ENCODE data around the gene LMNA. TPM values are rescaled to one million over a fixed set of nuclear protein-coding genes. Genes with fewer than 3 reads are reported as not detected.
"Not testable (repeated sequence)": the region's sequence is repeated elsewhere in the genome, so short reads cannot be mapped to it uniquely, and the experiment has no call there.

Gene LMNA
- polyA plus RNA-seq, 10 donors: 244 to 379 (median 270) TPM

DNA sequence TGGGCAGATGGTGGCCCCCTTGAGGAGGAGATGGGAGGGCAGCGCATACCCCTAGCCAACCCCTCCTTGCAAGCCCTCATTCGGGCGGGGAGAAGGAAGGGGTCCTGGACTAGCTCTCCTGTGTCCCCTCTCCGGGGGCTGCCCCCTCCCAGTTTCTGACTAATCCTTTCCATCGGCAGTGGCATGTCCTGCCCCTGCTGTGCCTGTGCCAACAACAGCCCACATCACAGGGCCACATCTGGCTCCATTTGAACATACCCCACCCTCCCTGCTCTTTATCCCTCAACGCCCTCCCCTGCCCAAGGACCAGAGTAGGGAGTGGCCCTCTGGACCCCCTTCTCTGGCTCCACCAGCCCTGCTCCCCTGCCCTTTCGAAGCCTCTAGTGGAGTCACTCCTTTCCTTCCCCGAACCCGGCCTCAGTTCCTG is 11.0 kb upstream of the LMNA start:
- peak in 1 of 3 donors; percentile 82 for DNase-seq

DNA sequence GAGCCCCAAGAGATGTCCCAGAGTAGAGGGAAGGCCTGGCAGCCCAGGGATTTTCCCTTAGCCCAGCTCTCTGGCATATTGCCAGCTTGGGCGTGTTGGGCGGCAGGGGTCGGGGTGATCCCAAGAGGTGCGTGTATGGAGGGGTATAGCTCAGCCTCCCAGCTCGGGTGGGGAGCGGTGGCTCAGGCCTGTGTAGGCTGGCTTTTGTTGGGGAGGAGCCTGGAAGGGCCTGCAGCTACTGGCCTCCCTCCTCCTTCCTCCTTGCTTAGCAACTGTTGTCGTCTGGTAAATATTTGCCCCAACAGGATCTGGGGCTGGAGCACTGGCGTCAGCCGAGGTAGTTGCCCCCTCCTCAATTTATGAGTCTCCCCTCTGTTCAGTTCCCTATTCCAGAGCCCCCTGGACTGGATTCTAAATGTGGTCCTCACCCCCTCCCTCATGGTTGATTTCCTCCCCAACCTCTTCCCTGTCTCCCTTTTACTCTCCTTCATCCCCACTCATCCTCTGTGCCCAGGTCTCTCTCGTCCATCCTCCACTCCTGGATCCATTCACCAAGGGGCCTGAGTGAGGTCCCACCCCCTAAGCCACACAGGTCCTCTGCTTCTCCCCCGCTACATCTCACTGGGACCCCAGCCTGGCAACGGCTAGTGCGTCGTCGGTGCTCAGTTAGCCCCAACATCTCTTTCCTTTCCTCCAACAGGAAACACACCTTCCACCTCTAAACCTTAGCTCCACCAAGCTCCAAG is 10.3 kb upstream of the LMNA start:
- DNase-seq: peak; percentile 88 to 96 (median 92)

DNA sequence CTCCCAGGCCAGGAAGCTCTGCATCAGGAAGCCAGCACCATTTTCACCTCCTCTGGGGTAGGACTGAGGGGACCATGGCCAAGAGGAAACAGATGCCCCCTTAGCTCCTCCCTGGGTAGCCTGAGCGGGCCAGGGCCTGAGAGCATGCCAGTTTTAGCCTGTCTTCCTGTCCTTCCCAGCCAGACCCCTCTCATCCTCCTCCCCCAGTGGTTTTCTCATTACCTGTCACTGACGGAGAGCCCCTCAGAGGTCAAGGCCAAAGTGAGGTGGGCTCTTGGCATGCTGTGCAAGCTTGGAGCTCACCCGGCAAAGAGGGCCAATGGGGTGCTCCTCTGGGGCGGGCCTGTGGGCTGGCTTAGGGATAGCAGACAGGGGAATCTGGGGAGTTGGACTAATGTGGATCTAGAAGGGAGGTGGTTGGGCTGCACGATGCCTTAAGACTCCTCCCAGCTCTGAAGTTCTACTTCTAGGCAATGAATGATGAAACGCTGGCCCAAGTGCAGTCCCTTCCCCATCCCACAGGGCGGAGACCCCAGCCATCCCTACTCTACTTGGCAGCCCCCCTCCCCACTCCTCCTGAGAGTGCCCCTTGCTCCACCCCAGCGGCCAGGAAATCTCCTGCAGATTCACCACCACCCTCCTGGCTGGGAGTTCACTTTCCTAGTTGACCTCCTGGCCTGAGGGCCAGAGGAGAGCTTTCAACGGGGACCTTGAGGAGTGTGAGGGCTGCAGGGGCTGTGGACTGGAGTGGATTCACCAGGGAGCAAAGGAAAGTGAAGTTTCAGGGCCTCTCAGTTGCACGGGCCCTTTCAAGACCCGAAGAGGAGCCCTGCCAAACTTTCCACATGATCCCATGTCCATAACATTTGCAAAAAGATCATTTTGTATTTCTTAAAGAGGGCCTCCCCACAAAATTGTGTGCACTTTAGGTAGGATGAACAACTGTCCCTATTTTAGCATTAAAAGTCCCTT is 9.4 kb upstream of the LMNA start:
- DNase-seq: peak in 1 of 3 donors; percentile 86

DNA sequence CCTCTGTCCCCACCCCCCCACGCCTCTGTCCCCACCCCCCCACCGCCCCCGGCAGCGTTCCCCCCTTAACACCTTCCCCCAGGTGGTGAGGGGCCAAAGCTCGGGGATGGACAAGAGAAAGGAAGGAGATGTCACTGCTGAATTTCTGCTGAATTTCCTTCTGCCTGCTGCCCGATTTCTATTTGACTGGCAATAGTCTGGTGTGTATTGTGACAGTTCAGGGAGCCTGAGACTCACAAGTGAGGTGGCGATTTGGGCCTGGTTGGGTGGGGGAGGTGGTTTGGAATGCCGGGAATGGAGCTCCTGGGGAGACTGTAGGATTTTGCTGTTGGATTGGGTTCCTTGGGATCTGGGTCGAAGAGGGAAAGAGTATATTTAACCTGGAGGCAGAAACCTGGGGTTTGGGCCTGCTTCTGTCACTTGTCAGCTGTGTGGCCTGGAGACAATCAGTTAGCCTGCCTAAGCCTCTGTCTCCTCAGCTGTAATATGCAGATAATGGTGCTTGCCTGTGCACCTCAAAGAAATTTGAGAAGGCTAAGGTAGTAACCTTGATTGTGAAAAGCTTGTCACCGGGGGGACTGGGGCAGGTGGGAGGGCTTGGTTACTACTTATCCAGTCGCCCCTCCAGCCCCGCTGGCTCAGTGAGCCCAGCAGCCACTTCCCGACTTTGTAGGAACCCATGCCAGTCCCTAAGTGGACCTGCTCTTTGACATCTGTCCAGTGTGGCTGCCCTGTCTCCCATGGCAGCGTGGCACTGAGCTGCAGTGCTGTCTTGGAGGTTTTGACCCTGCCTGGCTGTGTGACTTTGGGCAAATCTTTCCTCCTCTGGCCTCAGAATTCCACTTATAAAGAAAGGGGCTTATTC is 7.7 kb upstream of the LMNA start:
- DNase-seq: peak in 1 of 3 donors; percentile 74

DNA sequence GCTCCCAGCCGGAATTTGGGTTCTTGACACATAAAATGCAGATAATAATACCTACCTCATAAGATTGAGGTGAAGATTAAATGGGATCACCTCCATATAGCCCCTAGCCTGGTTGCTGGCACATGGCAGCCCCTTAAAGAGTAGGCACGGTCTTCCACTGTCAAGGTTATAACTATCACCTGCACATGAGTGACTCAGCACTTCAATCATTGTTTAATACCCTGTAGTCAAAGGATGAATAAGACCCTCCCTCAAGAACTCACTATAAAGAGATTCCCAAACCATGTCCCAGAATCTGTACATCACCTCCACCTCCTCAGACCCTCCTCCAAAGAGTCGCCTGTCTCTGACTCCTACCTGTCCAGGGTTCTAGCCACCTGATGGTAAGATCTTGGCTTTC is 6.5 kb upstream of the LMNA start:
- DNase-seq: no peak

DNA sequence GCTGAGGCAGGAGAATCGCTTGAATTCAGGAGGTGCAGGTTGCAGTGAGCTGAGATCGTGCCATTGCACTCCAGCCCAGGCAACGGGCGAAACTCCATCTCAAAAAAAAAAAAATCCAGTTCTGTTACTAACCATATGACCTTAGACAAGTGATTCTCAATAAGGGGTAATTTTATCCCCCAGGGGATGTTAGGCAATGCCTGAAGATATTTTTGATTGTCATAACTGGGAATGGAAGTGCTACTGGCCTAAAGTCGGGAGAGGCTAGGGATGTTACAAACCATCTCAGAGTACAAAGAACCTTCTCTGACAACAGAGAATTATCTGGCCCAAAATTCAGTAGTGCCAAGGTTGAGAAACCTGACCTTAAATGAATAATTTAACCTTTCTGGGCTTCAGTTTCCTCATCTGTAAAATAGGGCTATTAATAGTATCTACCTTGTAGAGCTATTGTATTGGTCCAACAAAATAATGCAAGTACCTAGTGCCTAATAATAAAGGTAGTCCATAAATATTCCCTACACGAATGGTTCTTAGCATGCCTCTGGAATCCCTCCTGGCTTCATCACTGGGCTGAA is 5.8 kb upstream of the LMNA start:
- no peak for DNase-seq

DNA sequence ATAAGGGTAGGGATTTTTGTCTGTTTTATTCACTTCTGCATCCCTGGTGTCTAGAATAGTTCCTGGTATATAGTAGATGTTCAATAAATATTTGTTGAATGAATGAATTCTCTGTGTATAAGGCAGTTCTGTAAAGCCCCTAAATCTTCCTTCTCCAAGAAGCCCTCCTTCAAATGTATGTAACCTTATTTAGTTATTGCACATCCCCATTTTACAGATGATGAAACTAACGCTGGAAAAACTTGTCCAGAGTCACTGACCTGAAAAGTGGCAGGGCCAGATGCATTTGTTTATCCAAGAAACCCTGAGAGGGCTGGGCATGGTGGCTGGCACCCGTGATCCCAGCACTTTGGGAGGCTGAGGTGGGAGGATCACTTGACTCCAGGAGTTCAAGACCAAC is 4.3 kb upstream of the LMNA start:
- no peak for DNase-seq

DNA sequence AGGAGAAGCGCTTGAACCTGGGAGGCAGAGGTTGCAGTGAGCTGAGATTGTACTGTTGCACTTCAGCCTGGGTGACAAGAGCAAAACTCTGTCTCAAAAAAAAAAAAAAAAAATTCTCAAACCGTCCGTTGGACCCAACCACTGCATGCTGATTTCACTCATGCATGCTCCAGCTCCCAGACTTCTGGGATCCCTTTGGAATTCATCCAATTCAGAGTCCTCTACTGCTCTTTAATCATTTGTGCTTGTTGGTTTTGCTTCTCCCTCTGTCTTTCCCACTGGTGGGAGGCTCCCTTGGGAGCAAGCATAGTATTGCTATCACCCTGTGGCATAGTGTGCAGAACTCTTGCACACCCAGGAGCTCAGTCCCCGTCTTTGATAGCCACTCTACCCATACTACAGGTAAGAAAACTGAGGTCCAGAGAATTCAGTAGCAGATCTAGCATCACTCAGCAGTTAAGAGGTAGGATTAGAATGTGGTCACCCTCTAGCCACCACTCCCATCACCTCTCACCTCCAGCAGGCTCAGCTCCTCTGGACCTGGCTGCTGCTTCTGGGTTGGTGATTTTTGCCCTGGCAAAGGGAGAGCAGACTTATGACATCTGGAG is 3.1 kb upstream of the LMNA start:
- DNase-seq: no peak

DNA sequence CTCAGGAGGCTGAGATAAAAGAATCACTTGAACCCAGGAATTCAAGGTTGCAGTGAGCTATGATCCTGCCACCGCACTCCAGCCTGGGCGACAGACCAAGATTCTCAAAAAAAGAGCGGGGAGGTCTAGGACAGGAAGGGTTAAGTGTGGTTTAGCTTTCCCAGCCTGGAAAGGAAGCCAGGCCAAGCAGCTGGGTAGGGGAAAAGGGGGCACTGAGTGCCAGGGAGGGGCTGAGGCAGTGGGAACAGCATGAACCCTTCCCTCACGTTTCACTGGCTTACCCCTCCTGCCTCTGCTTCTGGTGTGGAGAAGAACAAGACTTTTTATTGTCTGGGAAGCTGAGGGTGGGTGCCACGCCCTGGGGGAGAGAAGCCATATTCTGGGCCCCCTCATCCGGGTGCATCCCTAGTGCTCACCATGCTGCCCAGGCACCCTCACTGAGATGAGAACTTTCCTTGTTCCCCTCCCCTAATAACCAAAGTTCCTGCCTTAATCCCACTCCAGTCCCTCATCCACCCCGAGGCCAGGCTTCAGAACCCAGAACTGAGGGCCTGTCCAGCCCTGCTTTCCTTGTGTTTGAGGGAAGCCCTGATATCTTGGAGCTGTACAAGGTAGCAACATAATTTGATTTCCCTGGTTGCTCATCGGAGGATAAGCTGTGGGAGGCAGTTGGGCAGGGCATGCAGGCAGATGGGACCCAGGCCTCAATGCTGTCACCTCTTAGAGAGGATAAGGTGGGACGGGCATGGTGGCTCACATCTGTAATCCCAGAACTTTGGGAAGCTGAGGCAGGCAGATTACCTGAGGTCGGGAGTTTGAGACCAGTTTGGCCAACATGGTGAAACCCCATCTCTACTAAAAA is 2.0 kb upstream of the LMNA start:
- peak in 1 of 3 donors; percentile 66 for DNase-seq

DNA sequence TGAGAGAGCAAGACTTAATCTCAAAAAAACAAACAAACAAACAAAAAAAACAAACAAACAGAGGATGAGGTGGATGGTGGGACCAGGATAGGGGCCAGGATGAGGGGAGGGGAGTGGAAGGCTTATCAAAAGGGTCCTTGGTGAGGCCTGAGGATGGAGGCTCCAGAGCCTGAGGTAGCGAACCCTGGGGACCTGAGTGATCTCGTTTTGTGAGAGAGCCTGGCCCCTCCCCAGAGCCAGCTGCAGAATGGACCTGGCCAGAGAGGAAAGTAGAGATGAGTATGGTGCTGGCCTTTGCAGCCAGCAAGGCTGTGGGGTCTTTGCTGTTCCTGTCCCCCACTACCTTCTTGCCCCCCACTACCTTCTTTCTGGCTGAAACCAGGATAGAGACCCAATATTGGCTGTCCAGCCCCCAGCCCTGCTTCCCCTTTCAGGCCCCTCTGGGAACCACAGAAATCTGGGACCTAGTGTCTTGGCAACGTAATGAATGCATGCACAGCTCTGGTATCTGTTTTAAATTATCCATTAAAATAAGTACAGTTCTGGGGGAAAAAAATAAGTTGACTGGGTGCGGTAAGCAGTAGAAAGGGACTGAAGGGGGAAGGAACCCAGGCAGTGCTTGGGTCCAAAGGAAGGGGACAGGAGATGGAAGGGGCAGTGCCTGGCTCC is 1.1 kb upstream of the LMNA start:
- DNase-seq: peak in 1 of 3 donors; percentile 84

DNA sequence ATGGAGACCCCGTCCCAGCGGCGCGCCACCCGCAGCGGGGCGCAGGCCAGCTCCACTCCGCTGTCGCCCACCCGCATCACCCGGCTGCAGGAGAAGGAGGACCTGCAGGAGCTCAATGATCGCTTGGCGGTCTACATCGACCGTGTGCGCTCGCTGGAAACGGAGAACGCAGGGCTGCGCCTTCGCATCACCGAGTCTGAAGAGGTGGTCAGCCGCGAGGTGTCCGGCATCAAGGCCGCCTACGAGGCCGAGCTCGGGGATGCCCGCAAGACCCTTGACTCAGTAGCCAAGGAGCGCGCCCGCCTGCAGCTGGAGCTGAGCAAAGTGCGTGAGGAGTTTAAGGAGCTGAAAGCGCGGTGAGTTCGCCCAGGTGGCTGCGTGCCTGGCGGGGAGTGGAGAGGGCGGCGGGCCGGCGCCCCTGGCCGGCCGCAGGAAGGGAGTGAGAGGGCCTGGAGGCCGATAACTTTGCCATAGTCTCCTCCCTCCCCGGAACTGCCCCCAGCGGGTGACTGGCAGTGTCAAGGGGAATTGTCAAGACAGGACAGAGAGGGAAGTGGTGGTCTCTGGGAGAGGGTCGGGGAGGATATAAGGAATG is 505 bp downstream of the LMNA start:
- peak in 1 of 3 donors; percentile 83 for DNase-seq

DNA sequence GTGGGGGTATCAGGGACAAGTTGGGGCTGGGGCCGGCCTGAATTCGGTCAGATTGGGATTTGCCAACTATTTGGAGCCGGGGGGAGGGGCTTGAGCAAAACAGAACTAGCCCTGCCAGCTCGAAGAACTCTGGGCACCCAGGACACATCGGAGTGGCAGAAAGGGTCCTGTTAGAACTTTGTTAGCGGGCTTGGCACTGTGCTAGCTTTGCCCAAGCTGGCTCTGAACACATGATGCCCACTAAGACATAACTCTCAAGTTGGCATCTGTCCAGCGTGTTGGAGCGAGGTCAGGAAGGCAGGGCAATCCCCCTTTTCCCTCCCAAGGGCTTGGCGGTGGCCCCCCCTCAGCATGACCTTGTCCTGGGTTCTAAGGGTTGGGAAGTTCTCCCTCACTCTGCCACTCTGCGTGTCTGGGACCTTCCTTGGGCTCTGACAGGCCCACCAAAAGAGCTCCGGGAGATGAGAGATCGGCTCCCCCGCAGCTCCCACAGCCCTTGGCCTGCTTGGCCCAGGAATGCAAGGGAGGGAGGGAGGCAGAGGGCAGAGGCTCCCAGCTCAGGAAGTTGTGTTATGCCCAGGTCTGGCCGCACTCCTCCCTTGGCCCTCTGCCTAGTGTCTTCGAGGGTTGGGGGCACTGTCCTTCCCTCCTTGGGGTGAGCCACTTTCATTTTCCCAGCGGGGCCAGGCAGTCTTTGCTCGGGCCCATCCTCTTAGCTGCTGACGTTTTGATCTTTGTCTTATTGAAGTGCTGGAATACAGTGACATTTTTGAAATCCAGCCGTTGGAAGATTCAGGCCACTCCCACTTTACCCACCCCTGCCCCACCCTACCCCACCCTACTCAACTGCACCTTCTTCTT is 1.2 kb downstream of the LMNA start:
- DNase-seq: peak in 2 of 3 donors; percentile 64 to 90

DNA sequence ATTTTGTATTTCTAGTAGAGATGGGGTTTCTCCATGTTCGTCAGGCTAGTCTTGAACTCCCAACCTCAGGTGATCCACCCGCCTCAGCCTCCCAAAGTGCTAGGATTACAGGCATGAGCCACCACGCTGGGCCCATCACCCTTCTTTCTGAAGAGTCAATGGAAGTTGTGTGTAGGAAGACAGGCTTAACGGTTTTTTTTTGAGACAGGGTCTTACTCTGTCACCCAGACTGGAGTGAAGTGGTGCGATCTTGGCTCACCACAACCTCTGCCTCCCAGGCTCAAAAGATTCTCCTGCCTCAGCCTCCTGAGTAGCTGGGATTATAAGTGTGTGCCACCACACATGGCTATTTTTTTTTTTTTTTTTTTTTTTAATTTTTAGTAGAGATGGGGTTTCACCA is 2.2 kb downstream of the LMNA start:
- DNase-seq: not testable (repeated sequence)

DNA sequence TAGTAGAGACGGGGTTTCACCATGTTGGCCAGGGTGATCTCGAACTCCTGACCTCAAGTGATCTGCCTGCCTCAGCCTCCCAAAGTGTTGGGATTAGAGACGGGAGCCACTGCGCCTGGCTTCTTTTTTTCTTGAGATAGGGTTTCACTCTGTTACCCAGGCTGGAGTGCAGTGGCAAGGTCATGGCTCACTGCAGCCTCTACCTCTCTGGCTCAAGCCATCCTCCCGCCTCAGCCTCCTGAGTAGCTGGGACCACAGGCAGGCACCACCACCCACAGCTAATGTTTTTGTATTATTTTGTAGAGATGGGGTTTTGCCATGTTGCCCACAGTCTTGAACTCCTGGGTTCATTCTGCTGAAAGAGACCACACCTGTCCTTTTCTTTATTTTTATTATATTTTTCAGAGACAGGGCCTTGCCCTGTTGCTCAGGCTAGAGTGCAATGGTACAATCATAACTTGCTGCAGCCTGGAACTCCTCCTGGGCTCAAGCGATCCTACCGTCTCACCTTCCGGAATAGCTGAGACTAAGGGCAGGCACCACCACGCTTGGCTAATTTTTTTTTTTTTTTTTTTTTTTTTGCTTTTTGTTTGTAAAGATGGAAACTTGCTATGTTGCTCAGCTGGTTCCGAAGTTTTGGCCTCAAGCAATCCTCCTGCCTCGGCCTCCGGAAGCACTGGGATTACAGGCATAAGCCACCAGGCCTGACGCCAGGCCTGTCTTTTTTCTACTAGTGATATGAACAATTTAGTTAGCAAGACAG is 3.1 kb downstream of the LMNA start:
- DNase-seq: no peak

DNA sequence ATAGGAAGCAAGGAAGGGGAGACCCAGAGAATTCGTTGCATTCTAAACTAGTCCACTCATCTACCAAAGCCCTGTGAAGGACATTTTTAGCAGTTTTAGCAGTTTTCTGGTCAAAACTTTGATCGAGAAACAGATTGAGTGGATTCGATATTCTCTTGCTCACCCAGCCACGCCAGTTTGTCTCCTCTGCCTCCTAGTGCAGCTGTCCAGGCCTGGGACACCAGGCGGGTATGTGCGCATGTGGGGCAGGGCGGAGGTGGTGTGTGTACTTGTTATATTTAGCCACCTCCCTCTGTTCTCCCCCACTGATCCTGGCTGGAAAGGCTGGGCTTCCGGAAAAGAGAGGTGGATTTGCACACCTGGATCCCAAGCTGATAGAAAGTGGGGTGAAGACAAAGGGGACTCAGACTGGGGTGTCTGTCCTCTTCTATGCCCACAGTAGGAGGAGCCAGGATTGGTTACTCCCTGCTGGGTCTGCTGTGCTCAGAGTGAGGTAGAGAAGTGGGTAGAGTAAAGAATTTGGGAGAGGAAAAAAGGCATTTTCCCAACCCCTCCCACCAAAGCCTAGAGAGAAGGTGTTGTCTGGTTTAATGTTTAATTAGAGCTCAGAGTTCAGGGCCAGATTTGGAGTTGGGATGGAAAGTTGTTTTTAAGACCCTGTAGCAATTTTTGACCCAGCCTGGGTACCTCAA is 3.8 kb downstream of the LMNA start:
- peak in 1 of 3 donors; percentile 71 for DNase-seq

DNA sequence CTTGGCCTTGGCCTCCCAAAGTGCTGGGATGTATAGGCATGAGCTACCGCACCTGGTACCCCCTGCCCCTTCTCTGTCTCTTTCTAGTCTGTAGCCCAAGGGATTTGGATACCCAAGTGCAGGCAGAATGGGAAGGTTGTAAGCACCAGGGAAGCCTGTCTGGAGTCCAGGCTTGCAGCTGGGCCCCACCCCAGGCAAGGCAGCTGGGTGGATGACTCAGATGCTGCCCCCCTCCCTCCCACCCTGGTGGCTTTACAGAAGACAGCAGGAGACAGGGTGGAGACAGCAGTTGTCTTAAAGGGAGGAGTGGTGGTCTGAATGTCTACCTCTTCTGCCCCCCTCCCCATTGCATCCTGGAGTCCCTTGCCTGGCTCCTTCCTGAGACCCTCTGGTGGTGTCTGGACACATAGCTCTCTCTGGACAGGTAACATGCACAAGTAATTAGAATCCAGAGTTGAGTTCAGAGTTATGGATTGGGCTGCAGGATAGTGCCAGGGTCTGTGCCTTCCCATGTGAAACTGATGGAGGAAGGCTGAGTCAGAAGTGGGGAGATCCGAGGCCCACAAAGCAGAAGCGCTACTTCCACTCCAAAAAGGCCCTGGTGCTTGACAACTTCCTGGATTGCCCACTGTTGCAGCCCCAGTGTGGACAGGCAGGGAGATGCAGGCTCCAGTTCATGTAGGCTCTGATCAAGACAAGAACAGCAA is 5.1 kb downstream of the LMNA start:
- DNase-seq: peak in 1 of 3 donors; percentile 75

All from muscle of back (tissue), 11 donors.